HG03575 (cell line): ENCODE data around the gene LRIG3.
"Not testable (repeated sequence)": the region's sequence is repeated elsewhere in the genome, so short reads cannot be mapped to it uniquely, and the experiment has no call there.

Experiments used
- ATAC-seq: cut with Tn5 transposase; IDR thresholded peaks from one replicate; pipeline ENCODE4 v1.9.1; 2021; ENCODE audit not compliant: unreplicated experiment, insufficient number of reproducible peaks, low FRiP score; ENCODE audit errors: extremely low read depth

The LRIG3 gene

GRCh38 chr12:58915634-58916033, 4.7 kb downstream of the LRIG3 start:
- ATAC-seq: no peak

GRCh38 chr12:58915037-58915436, 5.3 kb downstream of the LRIG3 start:
- no peak for ATAC-seq

- ATAC-seq: no peak
Observed at GRCh38 chr12:58914457-58914856, 5.8 kb downstream of the LRIG3 start.

- no peak for ATAC-seq
Observed at GRCh38 chr12:58907391-58907790, 12.9 kb downstream of the LRIG3 start.

- ATAC-seq: no peak
Observed at GRCh38 chr12:58906917-58907316, 13.4 kb downstream of the LRIG3 start.

GRCh38 chr12:58905422-58905821, 14.9 kb downstream of the LRIG3 start:
- ATAC-seq: no peak

GRCh38 chr12:58902726-58903125, 17.6 kb downstream of the LRIG3 start:
- not testable (repeated sequence) for ATAC-seq

GRCh38 chr12:58901664-58902063, 18.6 kb downstream of the LRIG3 start:
- no peak for ATAC-seq

- no peak for ATAC-seq
Observed at GRCh38 chr12:58897969-58898368, 22.3 kb downstream of the LRIG3 start.

- ATAC-seq: no peak
Observed at GRCh38 chr12:58896278-58896677, 24.0 kb downstream of the LRIG3 start.

GRCh38 chr12:58895053-58895452, 25.3 kb downstream of the LRIG3 start:
- ATAC-seq: no peak

- ATAC-seq: no peak
Observed at GRCh38 chr12:58894040-58894439, 26.3 kb downstream of the LRIG3 start.

- ATAC-seq: no peak
Observed at GRCh38 chr12:58893495-58893894, 26.8 kb downstream of the LRIG3 start.

- no peak for ATAC-seq
Observed at GRCh38 chr12:58889557-58889956, 30.7 kb downstream of the LRIG3 start.

- no peak for ATAC-seq
Observed at GRCh38 chr12:58888131-58888783, 32.0 kb downstream of the LRIG3 start.

GRCh38 chr12:58887068-58887467, 33.2 kb downstream of the LRIG3 start:
- no peak for ATAC-seq

- ATAC-seq: no peak
Observed at GRCh38 chr12:58886474-58886873, 33.8 kb downstream of the LRIG3 start.

- ATAC-seq: no peak
Observed at GRCh38 chr12:58884916-58885315, 35.4 kb downstream of the LRIG3 start.

- ATAC-seq: no peak
Observed at GRCh38 chr12:58883576-58884334, 36.5 kb downstream of the LRIG3 start.

GRCh38 chr12:58882826-58883225, 37.5 kb downstream of the LRIG3 start:
- no peak for ATAC-seq

GRCh38 chr12:58881816-58882215, 38.5 kb downstream of the LRIG3 start:
- ATAC-seq: no peak
